Endothelial cell of umbilical vein (primary cell): ENCODE measurements around the gene KAZN.

Experiments used
- EZH2 ChIP-seq: IDR thresholded peaks from 2 replicates; pipeline ENCODE4 v1.6.1; 2012; ENCODE audit warnings: borderline replicate concordance, low read depth, mild to moderate bottlenecking, moderate library complexity, low read length, inconsistent platforms; ENCODE audit not compliant: severe bottlenecking
- POLR2A ChIP-seq: IDR thresholded peaks from 2 replicates; pipeline ENCODE4 v1.6.1; 2012; ENCODE audit warnings: low read depth, mild to moderate bottlenecking, control low read depth, low read length
- TF ChIP-seq, protein P1 (sequence below), 2 donors: IDR thresholded peaks; 1 replicate in 1 of 2; 2 replicates in 1 of 2; pipeline ENCODE4 v1.5.1; 2011; ENCODE audit warnings: low read length in 2 of 2, mild to moderate bottlenecking in 2 of 2, moderate library complexity in 2 of 2, control low read depth in 1 of 2, inconsistent platforms in 1 of 2, low read depth in 1 of 2; ENCODE audit not compliant: insufficient read depth in 1 of 2; ENCODE audit errors: extremely low read depth in 1 of 2

DNA sequence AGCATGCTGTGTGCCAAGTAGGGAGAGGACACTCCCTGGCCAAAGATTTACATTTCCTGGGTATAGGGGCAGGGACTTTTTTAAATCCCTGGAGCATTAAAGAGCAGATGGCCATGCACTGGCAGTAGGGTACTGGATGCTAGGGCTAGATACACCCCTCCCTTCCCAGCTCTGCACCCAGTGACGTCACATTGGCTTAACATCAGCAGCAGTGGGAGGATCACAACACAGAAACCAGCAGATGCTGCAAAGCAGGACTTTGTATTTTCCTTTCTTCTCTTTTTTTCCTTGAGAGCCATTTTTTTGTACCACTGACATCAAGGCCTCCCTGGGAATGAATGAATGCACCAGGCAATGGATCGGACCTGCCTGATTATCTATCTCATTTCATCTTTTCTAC, 243.0 kb downstream of the KAZN start:
- TF ChIP-seq, protein P1, sequence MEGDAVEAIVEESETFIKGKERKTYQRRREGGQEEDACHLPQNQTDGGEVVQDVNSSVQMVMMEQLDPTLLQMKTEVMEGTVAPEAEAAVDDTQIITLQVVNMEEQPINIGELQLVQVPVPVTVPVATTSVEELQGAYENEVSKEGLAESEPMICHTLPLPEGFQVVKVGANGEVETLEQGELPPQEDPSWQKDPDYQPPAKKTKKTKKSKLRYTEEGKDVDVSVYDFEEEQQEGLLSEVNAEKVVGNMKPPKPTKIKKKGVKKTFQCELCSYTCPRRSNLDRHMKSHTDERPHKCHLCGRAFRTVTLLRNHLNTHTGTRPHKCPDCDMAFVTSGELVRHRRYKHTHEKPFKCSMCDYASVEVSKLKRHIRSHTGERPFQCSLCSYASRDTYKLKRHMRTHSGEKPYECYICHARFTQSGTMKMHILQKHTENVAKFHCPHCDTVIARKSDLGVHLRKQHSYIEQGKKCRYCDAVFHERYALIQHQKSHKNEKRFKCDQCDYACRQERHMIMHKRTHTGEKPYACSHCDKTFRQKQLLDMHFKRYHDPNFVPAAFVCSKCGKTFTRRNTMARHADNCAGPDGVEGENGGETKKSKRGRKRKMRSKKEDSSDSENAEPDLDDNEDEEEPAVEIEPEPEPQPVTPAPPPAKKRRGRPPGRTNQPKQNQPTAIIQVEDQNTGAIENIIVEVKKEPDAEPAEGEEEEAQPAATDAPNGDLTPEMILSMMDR (IDR thresholded peaks at IDR 0.05; ENCODE audit: extremely low read depth in 1 of 2, insufficient read depth in 1 of 2, low read depth in 1 of 2, low read length in 2 of 2) = no peak
- no peak for TF ChIP-seq EZH2
- TF ChIP-seq POLR2A = no peak
